HUES64 (cell line): ENCODE results near the gene TMEM256.

Experiments used
- H3K27ac ChIP-seq: 2 replicates; pipeline ENCODE4 v1.7.0; 2013; ENCODE audit warnings: low read depth, low read length, inconsistent platforms
- H3K27me3 ChIP-seq: 2 replicates; pipeline ENCODE4 v1.6.1; 2013; ENCODE audit warnings: mild to moderate bottlenecking, low read length; ENCODE audit not compliant: insufficient read depth
- H3K36me3 ChIP-seq: 2 replicates; pipeline ENCODE4 v1.6.1; 2013; ENCODE audit warnings: mild to moderate bottlenecking, low read length; ENCODE audit not compliant: insufficient read depth
- H3K4me1 ChIP-seq: 2 replicates; pipeline ENCODE4 v1.6.1; 2013; ENCODE audit warnings: mild to moderate bottlenecking, low read length, moderate library complexity; ENCODE audit not compliant: insufficient read depth
- H3K4me3 ChIP-seq: 2 replicates; pipeline ENCODE4 v1.5.1; 2013; ENCODE audit warnings: mild to moderate bottlenecking, low read length, moderate library complexity
- H3K9ac ChIP-seq: 2 replicates; pipeline ENCODE4 v1.6.1; 2013; ENCODE audit warnings: mild to moderate bottlenecking, low read depth, low read length
- H3K9me3 ChIP-seq: 2 replicates; pipeline ENCODE4 v1.6.1; 2013; ENCODE audit warnings: low read depth, low read length; ENCODE audit not compliant: insufficient read depth
- WGBS: fragments of 150-250, 120-280 bp; methylation state at CpG from one replicate; pipeline ENCODE4 v1.1.7; 2013; ENCODE audit warnings: missing lambda C conversion rate; 5-methylcytosine and 5-hydroxymethylcytosine counted together

Gene TMEM256

DNA sequence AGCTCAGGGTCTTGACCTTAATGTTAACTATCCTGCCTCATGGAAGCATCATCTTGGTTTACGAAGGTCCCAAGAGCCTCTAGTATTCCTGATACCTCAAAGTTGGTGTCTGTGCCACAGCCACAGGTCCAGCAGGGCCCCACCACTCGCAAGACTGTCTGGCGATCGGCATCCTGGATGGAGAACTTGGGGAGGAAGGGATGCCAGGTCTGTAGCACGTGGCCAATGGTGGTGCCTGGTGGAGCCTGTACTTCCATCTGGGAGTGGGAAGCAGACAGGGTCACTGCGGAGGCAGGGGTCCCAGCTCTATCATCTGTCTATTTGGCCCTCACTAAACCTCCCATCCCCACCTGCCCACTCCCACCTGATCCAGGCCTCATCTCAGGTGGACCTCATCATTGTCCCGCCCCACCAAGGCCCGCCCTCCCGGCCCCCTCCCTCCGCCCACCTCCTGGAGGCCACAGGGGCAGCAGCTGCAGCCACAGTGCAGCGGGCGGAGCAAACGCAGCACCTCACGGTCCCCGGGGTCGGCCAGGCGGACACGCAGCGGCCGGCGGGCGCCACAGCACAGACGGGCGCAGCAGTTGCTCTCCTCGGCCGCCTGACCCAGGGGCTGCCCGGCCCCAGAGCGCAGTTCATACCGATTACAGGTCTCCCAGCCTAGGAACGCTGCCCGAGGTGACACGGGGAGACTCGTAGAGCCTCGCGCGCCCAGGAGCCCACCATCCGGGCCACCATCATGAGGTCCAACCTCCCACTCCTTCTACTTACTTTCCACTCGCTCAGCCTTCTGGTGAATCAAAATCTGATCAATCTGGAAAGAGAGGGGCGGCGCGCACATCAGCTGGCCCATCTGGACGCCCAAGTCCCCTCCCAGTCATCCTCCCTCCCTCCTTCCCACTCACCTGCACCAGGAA is 10.9 kb downstream of the TMEM256 start:
- Histone ChIP-seq H3K36me3 (peaks cover 42% of the 10 kb centered on the region), H3K27me3 (no peaks in the 10 kb centered on the region), H3K4me1 (no peaks in the 10 kb centered on the region), H3K9ac (no peak overlapping the region), H3K9me3 (no peaks in the 10 kb centered on the region), H3K4me3 (peak overlapping the region; percentile 77), H3K27ac (no peak overlapping the region)
- 90% methylated on average over 41 of the region's 42 CpGs for WGBS

DNA sequence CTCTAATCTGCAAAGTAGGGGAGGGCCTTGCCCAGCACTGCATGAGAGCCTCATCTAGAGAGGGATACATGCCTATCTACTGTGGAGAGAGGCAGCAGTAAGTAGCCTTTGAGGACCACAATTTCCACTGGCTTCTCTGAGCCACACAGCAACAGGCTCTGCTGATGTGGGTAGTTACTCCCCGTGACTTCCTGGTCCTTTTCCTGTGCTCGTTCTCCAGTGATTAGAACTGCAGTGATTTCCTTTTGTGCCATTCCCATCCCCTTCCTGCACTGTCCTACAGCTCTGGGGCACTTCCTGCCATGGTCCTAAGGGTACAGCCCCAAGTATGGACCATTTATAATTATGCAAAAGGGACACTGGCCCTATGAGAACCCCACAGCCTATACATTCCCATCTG is 12.6 kb downstream of the TMEM256 start:
- Histone ChIP-seq H3K4me1 (no peaks in the 10 kb centered on the region), H3K9me3 (no peaks in the 10 kb centered on the region), H3K4me3 (no peak overlapping the region), H3K27me3 (no peaks in the 10 kb centered on the region), H3K27ac (no peak overlapping the region), H3K9ac (no peak overlapping the region), H3K36me3 (peaks cover 46% of the 10 kb centered on the region)
- 79% methylated on average over 2 of the region's 2 CpGs for WGBS

DNA sequence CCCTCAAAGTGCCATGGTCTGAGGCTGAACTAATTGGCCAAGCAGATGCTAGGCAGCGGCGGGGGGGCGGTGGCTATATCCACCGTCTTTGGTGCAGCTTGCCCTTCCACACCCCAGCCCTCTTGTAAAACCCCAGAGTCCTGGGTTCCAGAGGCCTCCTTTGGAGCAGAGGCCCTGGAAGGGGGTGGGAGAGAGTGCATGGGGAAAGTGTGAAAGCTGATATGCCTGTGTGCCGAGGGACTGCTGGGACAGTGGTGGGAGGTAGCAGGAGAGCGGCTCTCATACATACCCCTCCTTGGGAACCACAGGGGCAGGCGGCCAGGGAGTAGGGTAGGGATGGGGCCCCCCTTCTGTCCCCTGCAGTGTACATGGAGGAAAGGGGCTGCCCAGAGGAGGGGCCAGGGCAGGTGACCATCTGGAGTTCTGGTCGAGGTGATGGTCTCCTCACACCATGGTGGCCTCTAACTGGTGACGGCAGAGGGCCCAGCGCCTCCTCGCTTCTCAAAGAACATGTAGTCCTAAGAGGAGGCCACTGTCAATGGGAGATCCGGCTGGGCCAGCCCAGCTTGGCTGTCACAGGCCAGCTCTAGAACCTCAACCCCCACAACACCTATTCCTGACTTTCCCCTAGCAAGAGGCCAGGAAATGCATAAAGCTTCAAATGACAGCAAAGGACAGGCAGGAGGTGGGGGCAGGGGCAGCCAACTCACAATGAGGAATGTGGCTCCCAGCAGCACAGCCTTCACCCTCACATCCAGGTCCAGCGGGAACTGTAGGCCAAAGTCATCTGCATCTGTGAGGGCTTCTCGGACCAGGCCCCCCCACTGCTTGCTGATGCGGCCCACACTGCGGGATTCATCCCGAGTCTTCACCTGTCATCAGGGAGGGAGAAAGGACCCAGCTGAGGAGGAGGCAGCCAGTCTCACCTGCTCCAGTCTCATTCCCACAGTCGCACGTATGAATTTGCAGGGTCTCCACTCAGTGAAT is 13.7 kb downstream of the TMEM256 start:
- no peak overlapping the region for H3K27ac ChIP-seq
- peaks cover 46% of the 10 kb centered on the region for H3K36me3 ChIP-seq
- no peak overlapping the region for H3K4me3 ChIP-seq
- 67% methylated on average over 18 of the region's 19 CpGs for WGBS
- no peaks in the 10 kb centered on the region for H3K4me1 ChIP-seq
- H3K27me3 ChIP-seq: no peaks in the 10 kb centered on the region
- H3K9me3 ChIP-seq: no peaks in the 10 kb centered on the region
- no peak overlapping the region for H3K9ac ChIP-seq

DNA sequence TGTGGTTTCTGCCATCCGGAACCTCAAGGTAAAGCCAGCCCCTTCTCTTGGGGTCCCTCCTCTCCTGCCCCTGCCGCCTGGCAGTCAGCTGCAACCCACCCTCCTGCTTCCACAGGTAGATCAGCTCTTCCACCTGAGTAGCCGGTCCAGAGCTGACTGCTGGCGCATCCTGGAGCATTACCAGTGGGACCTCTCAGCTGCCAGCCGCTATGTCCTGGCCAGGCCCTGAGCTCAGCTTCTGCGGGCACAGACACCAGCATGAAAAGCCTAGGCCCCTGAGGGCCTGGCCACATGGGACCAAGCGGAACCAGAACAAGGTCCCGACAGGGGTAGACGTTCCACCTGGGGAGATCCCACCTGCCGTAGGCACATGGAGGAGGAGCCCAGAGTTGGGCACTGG is 15.0 kb downstream of the TMEM256 start:
- Histone ChIP-seq H3K36me3 (peaks cover 46% of the 10 kb centered on the region), H3K27ac (no peak overlapping the region), H3K4me3 (no peak overlapping the region), H3K27me3 (peaks cover under 1% of the 10 kb centered on the region), H3K9me3 (no peaks in the 10 kb centered on the region), H3K9ac (no peak overlapping the region), H3K4me1 (no peaks in the 10 kb centered on the region)
- WGBS: 94% methylated on average over 10 of the region's 10 CpGs

DNA sequence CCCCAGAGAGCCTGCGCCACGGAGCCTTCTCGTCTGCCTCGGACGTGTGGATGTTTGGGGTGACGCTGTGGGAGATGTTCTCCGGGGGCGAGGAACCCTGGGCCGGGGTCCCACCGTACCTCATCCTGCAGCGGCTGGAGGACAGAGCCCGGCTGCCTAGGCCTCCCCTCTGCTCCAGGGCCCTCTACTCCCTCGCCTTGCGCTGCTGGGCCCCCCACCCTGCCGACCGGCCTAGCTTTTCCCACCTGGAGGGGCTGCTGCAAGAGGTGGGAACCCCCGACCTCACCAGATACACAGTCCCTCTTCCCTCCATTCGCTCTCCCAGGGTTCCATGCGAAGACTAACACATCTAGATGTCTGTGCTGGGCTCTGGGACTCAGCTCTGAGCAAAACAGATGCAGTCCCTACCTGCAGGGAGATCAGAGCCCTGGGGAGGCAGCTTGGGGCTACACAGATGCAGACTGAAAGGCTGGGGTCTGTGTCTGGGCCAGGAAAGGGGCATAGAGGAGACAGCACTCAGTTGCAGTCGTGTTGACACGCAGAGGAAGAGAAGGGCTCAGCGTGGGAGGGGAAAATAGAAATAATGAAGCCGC is 19.3 kb downstream of the TMEM256 start:
- peaks cover 41% of the 10 kb centered on the region for H3K27me3 ChIP-seq
- 0 out of 2 replicates have a peak, but pooled peaks cover 1% of the 10 kb centered on the region for H3K9me3 ChIP-seq
- no peaks in the 10 kb centered on the region for H3K4me1 ChIP-seq
- peak overlapping the region; percentile 56 for H3K4me3 ChIP-seq
- peak overlapping the region; percentile 35; the same call in 1 of the 2 replicates for H3K9ac ChIP-seq
- no peak overlapping the region for H3K27ac ChIP-seq
- WGBS: 45% methylated on average over 23 of the region's 23 CpGs
- H3K36me3 ChIP-seq: peaks cover 19% of the 10 kb centered on the region

DNA sequence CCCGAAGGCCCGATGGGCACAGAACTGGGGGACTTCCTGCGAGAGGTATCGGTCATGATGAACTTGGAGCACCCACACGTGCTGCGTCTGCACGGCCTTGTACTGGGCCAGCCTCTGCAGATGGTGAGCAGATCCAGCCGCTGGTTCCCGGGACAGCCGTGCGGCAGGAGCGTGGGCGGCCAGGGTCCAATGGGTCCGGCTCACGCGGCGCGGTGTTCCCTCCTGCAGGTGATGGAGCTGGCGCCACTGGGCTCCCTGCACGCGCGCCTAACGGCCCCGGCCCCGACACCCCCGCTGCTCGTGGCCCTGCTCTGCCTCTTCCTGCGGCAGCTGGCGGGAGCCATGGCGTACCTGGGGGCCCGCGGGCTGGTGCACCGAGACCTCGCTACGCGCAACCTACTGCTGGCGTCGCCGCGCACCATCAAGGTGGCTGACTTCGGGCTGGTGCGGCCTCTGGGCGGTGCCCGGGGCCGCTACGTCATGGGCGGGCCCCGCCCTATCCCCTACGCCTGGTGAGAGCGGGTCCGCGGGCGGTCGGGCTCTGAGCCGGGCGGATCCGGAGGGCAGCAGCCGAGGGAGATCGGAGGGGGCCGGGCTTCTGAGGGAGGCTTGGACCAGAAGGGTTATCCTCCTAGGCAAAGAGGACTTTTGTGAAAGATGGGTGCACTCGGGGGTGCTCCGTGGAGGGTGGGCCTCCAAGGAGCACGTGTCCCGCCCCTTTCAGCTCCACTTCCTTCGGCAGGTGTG is 20.0 kb downstream of the TMEM256 start:
- H3K36me3 ChIP-seq: peaks cover 12% of the 10 kb centered on the region; the same call in 1 of the 2 replicates
- peak overlapping the region; percentile 56 for H3K4me3 ChIP-seq
- H3K9me3 ChIP-seq: peaks cover 7% of the 10 kb centered on the region; the same call in 1 of the 2 replicates
- H3K27ac ChIP-seq: no peak overlapping the region
- WGBS: 13% methylated on average over 65 of the region's 65 CpGs
- peaks cover 42% of the 10 kb centered on the region for H3K27me3 ChIP-seq
- H3K4me1 ChIP-seq: no peaks in the 10 kb centered on the region
- peak overlapping the region; percentile 35; the same call in 1 of the 2 replicates for H3K9ac ChIP-seq

DNA sequence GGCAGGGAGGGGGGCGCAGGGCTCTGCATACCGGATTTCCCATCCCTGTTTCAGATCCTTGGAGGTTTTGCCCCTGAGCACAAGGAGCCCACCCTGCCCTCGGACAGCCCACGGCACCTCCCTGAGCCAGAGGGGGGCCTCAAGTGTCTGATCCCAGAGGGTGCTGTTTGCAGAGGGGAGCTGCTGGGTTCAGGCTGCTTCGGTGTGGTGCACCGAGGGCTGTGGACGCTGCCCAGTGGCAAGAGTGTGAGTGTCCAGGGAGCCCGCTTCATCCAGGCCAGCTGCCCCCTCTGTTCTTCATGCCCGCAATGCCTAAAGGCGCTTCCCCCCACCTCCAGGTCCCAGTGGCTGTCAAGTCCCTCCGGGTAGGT is 20.5 kb downstream of the TMEM256 start:
- peaks cover 6% of the 10 kb centered on the region; the same call in 1 of the 2 replicates for H3K36me3 ChIP-seq
- peak overlapping the region; percentile 56 for H3K4me3 ChIP-seq
- H3K27ac ChIP-seq: no peak overlapping the region
- H3K4me1 ChIP-seq: no peaks in the 10 kb centered on the region
- H3K9ac ChIP-seq: no peak overlapping the region
- H3K9me3 ChIP-seq: peaks cover 7% of the 10 kb centered on the region; the same call in 1 of the 2 replicates
- H3K27me3 ChIP-seq: peaks cover 42% of the 10 kb centered on the region
- WGBS: 88% methylated on average over 11 of the region's 11 CpGs

DNA sequence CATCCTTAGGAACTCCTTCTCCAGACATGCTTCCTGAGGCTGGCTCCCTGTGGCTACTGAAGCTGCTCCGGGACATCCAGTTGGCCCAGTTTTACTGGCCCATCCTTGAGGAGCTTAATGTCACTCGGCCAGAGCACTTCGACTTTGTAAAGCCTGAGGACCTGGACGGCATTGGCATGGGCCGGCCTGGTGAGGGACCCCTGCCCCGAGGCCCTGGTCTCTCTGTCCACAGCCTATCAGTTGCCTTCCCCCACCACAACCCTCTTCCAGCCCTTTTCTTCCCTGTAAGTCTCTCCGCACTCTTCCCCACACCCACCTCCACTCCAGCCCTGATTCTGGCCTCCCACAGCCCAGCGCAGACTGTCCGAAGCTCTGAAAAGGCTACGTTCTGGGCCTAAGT is 21.0 kb downstream of the TMEM256 start:
- Histone ChIP-seq H3K36me3 (0 out of 2 replicates have a peak, but pooled peaks cover 4% of the 10 kb centered on the region), H3K4me1 (no peaks in the 10 kb centered on the region), H3K4me3 (no peak overlapping the region), H3K27ac (no peak overlapping the region), H3K9ac (no peak overlapping the region), H3K27me3 (peaks cover 42% of the 10 kb centered on the region), H3K9me3 (peaks cover 7% of the 10 kb centered on the region; the same call in 1 of the 2 replicates)
- 93% methylated on average over 10 of the region's 10 CpGs for WGBS

DNA sequence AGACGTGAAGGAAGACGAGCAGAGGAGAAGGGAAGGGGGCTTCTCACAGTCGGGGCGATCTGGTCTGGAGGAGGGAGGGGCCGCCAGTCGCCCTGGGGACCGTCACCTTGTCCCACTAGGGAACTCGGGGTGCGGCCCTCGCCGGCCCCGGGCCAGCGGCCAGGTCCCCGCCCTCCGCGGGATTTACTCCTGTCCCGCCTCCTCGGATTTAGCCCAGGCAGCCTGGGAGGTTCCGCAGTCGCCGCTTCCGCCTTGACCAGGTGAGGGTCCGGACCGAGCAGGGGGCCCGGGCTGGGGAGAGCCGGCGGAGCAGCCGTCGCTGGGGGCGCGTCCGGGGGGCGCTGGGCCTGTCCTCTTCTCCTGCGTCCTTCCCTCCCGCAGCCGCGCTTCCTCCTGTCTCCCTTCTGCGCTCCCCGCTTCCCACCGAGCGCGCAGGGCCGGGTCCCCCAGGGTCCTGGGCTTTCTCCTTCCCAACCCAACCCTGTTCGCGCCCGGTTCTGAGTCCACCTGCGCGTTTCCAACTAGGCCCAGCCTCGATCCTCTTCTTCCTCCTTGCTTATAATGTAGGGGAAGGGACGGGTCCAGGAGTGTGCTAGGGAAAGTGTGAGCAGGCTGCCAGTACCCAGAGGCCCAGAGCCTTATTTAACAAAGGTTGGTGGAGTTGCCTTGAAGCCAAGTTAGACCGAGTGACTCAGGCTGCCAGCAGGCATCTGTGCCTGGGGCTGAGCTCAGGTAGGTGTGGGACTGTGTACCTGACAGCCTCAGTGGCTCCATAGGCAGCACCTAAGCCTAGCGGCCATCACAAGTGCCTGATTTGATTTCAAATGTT is 22.8 kb downstream of the TMEM256 start, which contains the start of gene TNK1:
Gene TNK1 (plus strand): TSS at position 235 of the 829 bp plus-strand sequence. CDS start 1,838 bp downstream, outside the sequence.
- Histone ChIP-seq H3K9me3 (peaks cover 7% of the 10 kb centered on the region; the same call in 1 of the 2 replicates), H3K4me3 (peak within 1 kb of the TSS; percentile 54), H3K9ac (peak within 1 kb of the TSS; percentile 39; the same call in 1 of the 2 replicates), H3K27ac (no peak within 1 kb of the TSS), H3K4me1 (no peaks in the 10 kb centered on the region), H3K36me3 (no peaks in the 10 kb centered on the region), H3K27me3 (peaks cover 42% of the 10 kb centered on the region)
- WGBS: 4% methylated on average over 51 of the region's 52 CpGs
